NCI-H446 treated with DMSO at 0.1 percent for 48 hours (cell line): ENCODE measurements around the gene CHRD.
"Not testable (repeated sequence)": the region's sequence is repeated elsewhere in the genome, so short reads cannot be mapped to it uniquely, and the experiment has no call there.

Experiments used
- DNase-seq: peaks from one replicate; lab custom pipeline; 2025; lab: John Stamatoyannopoulos, UW

CHRD gene

GRCh38 chr3:184417619-184418327 lies 37.9 kb downstream of the CHRD start:
- peak; percentile 7 for DNase-seq

- no peak for DNase-seq
Observed at GRCh38 chr3:184419171-184419570, 39.3 kb downstream of the CHRD start.

GRCh38 chr3:184423561-184423960 lies 43.7 kb downstream of the CHRD start:
- DNase-seq = no peak

- peak; percentile 7 for DNase-seq
Observed at GRCh38 chr3:184426691-184427141, 46.9 kb downstream of the CHRD start.

- DNase-seq = no peak
Observed at GRCh38 chr3:184428561-184429175, 48.8 kb downstream of the CHRD start.

GRCh38 chr3:184429786-184430185 lies 49.9 kb downstream of the CHRD start:
- no peak for DNase-seq

GRCh38 chr3:184430940-184431339 lies 51.1 kb downstream of the CHRD start:
- DNase-seq = no peak

- not testable (repeated sequence) for DNase-seq
Observed at GRCh38 chr3:184433178-184433577, 53.3 kb downstream of the CHRD start.

- DNase-seq = no peak
Observed at GRCh38 chr3:184439096-184439495, 59.2 kb downstream of the CHRD start.
